ENCODE data around the gene NFATC1.

DNA sequence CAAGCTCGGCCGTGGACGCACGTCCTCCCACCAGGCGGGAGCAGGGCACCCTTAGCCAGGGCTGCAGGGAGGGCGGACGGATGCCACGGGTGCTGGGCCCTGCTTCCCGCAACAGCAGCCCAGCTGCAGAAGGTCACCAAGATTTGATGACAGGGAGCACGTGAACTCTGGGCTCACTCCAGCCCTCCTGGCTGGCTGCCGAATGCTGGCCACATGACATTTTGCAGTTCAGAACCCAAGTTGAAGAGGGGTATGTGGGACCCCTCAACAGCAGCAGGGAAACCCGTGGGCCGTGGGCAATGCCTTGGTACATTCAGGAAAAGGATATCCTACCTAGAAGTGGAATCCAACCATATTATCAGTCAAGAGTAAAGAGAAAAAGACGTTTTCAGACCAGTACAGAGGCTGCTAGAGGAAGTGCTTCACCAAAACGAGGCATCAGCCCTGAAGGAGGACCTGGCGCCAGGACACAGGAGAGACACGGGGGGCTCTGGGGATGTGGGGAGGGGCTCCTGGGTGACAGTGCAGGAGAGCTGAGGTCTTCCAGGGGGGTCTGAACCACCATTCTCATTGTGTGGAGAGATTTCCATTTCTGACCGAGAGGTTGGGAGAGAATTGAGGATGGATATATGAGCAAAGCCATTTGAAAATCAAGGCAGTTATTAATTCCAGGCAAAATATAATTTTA is 176.5 kb downstream of the NFATC1 start:
- TF ChIP-seq POLR2A (IDR thresholded peaks at IDR 0.05): no peak
- TF ChIP-seq, protein P1, sequence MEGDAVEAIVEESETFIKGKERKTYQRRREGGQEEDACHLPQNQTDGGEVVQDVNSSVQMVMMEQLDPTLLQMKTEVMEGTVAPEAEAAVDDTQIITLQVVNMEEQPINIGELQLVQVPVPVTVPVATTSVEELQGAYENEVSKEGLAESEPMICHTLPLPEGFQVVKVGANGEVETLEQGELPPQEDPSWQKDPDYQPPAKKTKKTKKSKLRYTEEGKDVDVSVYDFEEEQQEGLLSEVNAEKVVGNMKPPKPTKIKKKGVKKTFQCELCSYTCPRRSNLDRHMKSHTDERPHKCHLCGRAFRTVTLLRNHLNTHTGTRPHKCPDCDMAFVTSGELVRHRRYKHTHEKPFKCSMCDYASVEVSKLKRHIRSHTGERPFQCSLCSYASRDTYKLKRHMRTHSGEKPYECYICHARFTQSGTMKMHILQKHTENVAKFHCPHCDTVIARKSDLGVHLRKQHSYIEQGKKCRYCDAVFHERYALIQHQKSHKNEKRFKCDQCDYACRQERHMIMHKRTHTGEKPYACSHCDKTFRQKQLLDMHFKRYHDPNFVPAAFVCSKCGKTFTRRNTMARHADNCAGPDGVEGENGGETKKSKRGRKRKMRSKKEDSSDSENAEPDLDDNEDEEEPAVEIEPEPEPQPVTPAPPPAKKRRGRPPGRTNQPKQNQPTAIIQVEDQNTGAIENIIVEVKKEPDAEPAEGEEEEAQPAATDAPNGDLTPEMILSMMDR (IDR thresholded peaks at IDR 0.05 in 4 of 5, conservative IDR thresholded peaks at IDR 0.05 in 1 of 5): no peak
